KOPT-K1 (cell line): ENCODE measurements around the gene COPS8.

Experiments
- H3K27ac ChIP-seq: fragments of 200-600 bp; sonication (generic); 2 replicates; pipeline ENCODE4 v1.5.1; 2016; ENCODE audit warnings: antibody characterized with exemption, mild to moderate bottlenecking, low read depth, low read length; ENCODE audit not compliant: poor library complexity, severe bottlenecking
- H3K36me3 ChIP-seq: fragments of 200-600 bp; sonication (generic); 2 replicates; pipeline ENCODE4 v1.5.1; 2017; ENCODE audit warnings: antibody characterized with exemption, mild to moderate bottlenecking, low read length, moderate library complexity; ENCODE audit not compliant: insufficient read depth
- H3K9me3 ChIP-seq: fragments of 200-600 bp; sonication (generic); 2 replicates; pipeline ENCODE4 v1.5.1; 2017; ENCODE audit warnings: antibody characterized with exemption, low read length, mild to moderate bottlenecking; ENCODE audit not compliant: insufficient read depth, poor library complexity, severe bottlenecking

COPS8 gene

DNA sequence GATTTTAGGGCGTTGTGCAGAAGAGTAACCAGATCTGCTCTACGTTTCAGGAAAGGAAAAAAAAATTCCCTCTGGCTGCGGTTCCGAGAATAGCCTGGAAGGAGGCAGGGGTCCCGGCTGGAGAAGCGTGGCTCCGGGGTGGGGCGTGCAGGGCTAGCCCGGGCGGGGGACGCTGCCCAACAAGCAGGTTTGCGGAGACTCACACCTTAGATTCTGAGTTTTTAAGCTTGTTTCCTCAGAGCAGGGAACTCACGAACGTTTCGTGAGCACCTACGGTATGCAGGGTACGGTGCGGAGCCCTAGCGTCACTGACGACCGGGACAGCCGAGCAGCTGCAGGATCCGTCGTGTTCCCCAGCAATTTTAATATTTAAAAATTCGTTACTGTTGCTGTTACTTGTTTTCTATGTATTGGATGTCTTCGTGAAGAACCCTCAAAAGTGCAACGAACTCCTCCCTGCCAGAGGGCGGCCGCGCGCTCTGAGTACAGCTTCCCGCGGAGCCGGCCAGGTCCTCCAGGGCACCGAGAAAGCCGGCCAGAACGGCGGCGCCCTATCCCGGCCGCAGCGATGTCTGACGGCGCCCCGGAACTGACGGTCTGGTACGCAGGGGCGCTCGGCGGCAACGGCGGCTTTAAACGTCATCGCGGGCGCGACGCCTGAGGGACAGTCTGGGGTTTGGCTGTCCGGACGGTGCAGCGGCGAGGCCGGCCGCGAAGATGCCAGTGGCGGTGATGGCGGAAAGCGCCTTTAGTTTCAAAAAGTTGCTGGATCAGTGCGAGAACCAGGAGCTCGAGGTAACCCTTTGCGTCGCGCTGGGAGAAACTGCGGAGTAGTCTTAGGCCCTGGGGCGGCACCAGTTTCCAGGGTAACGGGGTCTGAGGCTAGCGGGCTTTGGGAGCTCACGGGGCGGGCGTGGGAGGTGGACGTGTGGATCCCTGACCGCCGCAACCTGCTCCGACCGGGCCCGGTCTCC, at the start of gene COPS8:
COPS8 (plus strand) TSS at position 642 of the 974 bp plus-strand sequence; CDS start at position 718, 76 bp downstream.
- Histone ChIP-seq H3K36me3 (peaks cover 24% of the 10 kb centered on the region), H3K27ac (peak within 1 kb of the TSS; percentile 74), H3K9me3 (no peaks in the 10 kb centered on the region)

DNA sequence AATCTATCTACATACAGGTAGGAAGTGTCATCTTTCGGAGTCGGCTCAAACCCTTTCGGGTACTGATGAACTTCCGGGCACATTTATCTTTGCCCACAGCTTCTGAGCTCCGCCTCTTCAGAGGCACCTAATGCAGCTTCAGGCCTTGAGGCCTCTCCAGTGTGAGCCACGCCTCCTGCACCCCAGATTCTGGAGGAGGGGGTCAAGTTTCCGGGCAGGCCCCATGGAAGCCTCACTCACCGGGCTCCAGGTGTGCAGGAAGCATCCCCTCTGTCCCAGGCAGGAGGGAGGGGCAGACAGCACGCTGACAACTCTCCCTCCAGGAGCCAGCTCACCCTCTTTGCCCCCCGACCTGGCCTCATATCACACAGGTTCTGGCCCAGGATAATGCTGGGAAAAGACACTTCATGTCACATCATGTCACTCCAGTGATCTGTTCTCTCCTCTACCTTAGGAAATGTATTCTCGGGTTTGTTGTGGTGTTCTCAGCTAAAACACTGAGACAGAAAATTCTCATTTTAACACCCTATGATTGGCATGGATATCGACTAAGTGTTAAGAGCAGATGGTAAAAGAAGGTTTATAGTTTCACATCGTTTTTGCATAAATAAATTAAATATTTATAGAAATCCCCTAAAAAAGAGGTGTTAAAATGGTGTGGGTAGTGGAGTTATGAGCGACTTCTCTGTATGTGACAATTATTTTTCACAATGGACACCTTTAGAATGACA, 46.2 kb upstream of the COPS8 start:
- Histone ChIP-seq H3K9me3 (no peaks in the 10 kb centered on the region), H3K36me3 (no peaks in the 10 kb centered on the region)

DNA sequence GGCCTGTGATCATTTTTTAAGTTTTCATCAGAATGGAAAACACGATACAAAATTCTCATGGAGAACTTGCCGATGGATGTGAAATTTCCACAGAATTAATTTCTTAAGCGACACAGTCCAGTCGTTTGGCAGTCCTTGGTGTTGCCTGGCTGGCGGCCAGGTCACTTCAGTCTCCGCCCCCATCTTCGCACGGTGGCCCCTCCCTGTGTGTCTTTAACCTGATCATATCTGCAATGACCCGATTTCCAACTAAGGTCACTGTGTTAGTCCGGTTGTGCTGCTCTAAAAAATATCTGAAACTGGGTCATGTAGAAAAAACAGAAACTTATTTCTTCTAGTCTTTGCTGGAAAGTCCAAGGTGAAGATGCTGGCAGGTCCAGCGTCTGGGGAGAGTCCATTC, 44.5 kb upstream of the COPS8 start:
- Histone ChIP-seq H3K27ac (no peak overlapping the region), H3K36me3 (no peaks in the 10 kb centered on the region)

More for the DNA sequence above, 46.2 kb upstream of the COPS8 start:
- no peak overlapping the region for H3K27ac ChIP-seq

DNA sequence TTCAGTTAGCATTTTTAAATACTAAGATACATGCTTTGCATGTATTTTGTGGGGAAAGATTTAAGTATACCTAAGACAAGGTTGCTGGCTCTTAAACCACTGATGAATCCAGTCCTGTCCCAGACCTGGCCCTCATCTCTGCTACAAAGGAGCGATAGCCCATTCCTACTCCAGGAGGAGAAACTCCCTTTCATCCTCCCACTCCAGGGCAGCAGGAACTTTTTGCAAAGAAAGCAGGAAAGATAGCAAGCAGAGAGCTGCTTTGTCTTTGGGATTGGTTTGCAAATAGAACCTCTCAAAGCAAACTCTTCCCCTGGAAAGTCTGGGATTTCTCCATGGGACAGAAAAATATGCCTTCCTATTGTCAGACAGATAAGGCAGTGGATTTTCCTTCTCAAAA, 43.6 kb upstream of the COPS8 start:
- no peaks in the 10 kb centered on the region for H3K36me3 ChIP-seq
- no peak overlapping the region for H3K27ac ChIP-seq
- peaks cover 5% of the 10 kb centered on the region for H3K9me3 ChIP-seq

More for the DNA sequence above, 44.5 kb upstream of the COPS8 start:
- H3K9me3 ChIP-seq = no peaks in the 10 kb centered on the region

DNA sequence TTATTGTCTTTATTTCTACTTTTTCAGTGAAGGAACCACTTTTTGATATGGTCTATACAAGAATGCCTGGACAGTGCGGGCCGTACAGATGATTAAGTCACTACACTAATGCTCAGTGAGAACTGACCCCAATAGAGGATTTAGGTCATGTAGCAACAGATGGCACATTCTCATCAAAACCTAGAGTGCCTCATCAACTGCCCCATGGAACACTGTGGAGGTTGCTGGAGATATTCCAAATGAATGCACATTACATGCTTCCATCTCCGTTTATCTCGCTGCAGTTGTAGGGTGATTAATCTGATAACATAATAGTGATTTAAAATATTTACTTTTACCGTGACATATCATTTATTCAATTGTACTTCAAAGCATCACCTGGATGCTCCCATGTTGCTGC, 41.8 kb upstream of the COPS8 start:
- no peaks in the 10 kb centered on the region for H3K36me3 ChIP-seq
- peaks cover 15% of the 10 kb centered on the region for H3K9me3 ChIP-seq
- no peak overlapping the region for H3K27ac ChIP-seq

DNA sequence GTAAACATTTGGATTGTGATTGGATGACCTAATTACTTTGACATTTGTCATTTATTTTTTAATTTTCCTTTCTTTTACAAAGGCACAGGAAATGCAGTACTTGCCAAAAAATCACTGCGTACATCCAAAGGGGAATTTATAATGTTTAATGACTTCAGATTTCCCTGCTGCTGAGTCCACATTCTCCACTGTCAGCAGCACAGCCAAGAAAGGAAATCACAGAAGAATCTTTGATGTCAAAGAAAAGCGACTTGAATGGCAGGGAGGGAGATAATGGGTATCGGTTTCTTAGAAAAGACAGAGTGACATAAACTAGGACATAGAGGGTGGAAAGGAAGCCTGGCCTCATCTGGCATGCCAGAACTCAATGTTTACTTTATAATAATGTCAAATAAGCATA, 41.4 kb upstream of the COPS8 start:
- Histone ChIP-seq H3K9me3 (peaks cover 19% of the 10 kb centered on the region), H3K36me3 (no peaks in the 10 kb centered on the region)

DNA sequence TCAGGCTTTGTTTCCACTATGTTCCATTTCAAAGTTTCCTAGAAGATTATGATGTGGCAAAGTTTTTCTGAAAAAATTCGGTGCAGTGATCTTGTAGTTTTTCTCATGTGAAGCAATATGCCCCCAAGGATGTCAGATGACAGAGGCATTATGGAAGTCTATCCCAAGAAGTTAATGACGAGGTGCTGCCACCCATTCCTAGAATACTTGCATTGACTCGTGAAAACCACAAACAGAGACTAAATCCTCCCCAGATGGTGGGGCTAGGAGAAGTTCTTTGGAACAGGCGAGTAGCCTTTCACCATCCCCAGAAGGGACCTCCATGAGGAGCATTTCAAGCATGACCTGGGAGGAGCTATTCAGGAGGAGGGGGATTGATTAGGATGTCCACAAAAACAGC, 40.2 kb upstream of the COPS8 start:
- H3K27ac ChIP-seq = no peak overlapping the region
- no peaks in the 10 kb centered on the region for H3K36me3 ChIP-seq

More for the DNA sequence above, 41.4 kb upstream of the COPS8 start:
- H3K27ac ChIP-seq = no peak overlapping the region

DNA sequence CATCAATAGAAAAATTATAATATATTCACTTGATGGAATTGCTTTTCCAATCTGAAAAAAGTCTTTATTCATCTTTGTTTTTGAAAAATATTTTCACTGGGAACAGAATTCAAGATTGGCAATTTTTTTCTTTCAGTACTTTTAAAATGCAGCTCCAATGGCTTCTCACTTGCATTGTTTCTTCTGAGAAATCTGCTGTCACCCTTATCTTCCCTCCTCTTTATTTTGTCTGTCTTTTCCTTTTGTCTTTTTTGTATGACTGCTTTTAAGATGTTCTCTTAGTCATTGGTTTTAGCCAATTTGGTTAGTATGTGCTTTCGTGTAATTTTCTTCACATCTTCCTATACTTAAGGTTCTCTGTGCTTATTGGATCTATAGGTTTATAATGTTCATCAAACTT, 37.1 kb upstream of the COPS8 start:
- H3K27ac ChIP-seq = no peak overlapping the region
- no peaks in the 10 kb centered on the region for H3K36me3 ChIP-seq
- H3K9me3 ChIP-seq = peaks cover 28% of the 10 kb centered on the region

More for the DNA sequence above, 40.2 kb upstream of the COPS8 start:
- H3K9me3 ChIP-seq = peaks cover 28% of the 10 kb centered on the region

DNA sequence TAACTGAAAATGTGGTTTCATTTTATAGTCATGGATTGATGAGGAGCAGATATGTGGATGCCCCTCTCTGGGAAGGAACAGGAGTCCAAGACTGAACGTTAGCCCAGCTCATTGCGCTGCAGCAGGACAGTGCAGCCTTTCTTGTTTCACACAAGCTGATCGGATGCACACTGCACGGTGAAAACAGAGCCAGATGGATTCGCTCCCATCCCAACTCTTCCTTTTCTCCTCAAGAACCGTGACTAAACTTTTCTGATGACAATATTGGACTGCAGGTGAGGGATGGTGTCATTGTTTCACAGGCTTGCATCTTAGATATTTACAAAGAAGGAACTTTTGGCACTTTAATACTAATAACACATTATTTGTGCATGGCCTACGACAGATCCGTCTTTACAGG, 33.8 kb upstream of the COPS8 start:
- peaks cover 23% of the 10 kb centered on the region for H3K9me3 ChIP-seq
- H3K27ac ChIP-seq = no peak overlapping the region
- H3K36me3 ChIP-seq = no peaks in the 10 kb centered on the region

DNA sequence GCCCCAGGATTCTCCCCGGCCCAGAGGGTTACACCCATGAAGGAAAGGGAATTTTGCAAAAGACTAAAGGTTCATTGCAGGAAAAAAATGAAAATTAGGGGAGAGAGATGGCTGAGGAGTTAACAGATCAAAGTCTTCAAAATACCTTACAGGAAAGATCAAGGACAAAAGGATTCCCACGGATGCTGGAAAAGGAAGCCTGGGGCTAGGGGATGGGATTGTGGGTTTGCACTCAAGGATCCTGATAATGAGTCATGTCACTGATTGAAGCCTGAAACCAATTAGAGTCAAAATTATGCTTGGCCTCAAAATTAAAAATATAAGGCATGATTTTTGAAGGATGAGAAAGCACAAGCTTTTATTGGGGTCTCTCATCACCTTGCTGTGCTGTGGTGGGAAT, 32.6 kb upstream of the COPS8 start:
- Histone ChIP-seq H3K27ac (no peak overlapping the region), H3K36me3 (no peaks in the 10 kb centered on the region), H3K9me3 (peaks cover 21% of the 10 kb centered on the region)

DNA sequence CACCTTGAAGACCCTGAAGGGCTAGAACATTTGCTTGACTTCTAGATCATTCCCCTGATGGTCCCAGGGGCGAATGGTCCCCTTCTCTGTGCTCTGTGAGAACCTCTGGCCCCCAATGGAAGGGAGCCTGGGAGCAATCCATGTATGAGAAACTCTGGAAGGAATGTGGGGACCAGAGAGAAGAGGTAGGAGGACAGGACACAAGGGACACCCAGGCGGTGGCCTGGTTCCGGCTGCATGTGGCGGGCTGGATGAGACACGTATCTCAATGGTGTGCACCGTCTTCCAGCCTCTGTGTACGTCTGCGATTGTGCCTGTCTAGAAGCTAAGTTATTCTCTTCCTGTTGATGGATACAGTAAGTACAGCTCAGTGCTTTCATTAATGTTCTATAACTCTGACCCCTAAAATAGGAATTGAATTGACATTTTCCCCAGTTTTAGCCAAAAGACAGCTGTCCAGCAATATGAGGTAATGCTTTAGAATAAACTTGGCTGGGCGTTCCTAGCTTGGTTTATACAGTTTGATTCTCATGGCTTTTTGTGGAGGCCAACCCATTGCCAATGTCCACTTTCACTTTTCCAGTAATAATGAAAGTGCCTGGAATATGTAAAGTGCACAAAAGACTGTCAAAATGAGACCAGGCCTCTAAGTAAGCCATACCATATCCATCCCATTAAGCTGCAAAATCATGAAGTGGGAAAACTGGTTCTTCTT, 30.1 kb upstream of the COPS8 start:
- no peaks in the 10 kb centered on the region for H3K36me3 ChIP-seq
- H3K9me3 ChIP-seq = no peaks in the 10 kb centered on the region
- no peak overlapping the region for H3K27ac ChIP-seq

DNA sequence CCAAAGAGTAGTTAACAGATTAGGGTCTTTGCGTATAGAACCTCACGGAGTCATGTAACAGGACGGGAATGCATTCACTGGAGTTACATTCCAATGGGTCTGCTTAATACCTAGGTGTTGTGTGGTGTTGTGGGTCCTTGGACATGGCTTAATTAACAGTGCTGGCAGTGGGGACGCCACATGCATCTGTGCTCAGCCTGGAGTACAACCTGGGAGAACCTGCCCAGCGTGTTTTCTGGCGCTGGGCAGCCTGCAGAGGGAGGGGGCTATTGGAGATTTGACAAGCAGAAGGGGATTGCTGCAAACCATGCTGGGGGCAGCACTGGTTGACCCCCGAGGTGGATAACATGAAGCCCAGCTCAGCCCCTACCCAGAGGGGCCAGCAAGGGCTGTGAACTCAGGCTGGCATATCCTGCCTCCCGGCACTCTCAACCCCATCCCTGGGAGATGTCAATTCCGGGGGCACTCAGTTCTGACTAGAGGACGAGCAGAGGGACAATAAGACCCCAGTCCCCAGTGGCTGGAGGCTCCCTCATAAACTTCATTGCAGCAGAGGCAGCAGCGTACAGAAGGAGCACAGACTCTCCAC, 29.3 kb upstream of the COPS8 start:
- Histone ChIP-seq H3K9me3 (no peaks in the 10 kb centered on the region), H3K27ac (no peak overlapping the region), H3K36me3 (no peaks in the 10 kb centered on the region)

DNA sequence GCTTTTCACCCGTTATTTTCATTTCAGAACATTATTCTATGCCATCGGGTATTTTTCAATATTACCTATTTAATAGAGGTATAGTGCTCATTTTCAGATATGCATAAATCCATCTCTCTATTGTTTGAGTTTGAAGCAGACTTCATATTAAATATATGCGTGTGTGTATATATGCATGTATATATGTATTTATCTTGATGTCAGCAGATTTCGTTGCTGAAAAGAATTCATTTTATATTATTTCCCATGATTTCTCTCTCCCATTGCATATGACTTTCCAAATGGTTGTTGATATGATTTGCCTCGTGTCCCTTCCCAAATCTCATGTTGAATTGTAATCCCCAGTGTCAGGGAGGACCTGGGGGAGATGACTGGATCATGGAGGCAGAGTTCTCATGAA, 28.6 kb upstream of the COPS8 start:
- Histone ChIP-seq H3K9me3 (no peaks in the 10 kb centered on the region), H3K27ac (no peak overlapping the region), H3K36me3 (no peaks in the 10 kb centered on the region)

DNA sequence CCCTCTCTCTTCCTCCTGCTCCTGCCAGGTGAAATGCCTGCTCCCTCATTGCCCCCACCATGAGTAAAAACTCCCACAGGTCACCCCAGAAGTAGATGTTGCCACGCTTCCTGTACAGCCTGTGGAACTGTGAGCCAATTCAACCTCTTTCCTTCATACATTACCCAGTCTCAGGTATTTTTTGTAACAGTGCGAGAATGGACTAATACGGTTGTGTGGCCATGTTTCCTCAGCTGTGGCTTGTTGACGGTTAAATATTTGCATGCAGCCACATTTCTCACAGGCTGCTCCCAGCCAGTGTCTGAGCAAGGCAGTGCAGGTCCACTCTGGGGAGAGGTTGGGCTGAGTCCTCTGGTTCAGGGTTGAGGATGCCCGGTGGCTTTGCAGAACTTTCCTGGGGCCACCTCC, 27.8 kb upstream of the COPS8 start:
- no peaks in the 10 kb centered on the region for H3K36me3 ChIP-seq
- H3K27ac ChIP-seq = no peak overlapping the region
- no peaks in the 10 kb centered on the region for H3K9me3 ChIP-seq
